HG03175 (cell line): ENCODE measurements around the gene SOX4.

Source experiments
- ATAC-seq: cut with Tn5 transposase; IDR thresholded peaks from one replicate; pipeline ENCODE4 v1.9.1; 2021; ENCODE audit warnings: mild to moderate bottlenecking, moderate library complexity; ENCODE audit not compliant: unreplicated experiment

Gene SOX4

GRCh38 chr6:21593927-21594415 is 420 bp downstream of the SOX4 start:
- peak; percentile 13 for ATAC-seq

GRCh38 chr6:21594416-21595281 is 1.1 kb downstream of the SOX4 start:
- peak; percentile 28 for ATAC-seq

GRCh38 chr6:21595285-21596144 is 2.0 kb downstream of the SOX4 start:
- ATAC-seq: peak; percentile 29

- ATAC-seq: no peak
These were observed 2.8 kb downstream of the SOX4 start for GRCh38 chr6:21596145-21596948.

GRCh38 chr6:21596949-21597682 is 3.6 kb downstream of the SOX4 start:
- ATAC-seq: no peak

GRCh38 chr6:21597801-21598673 is 4.5 kb downstream of the SOX4 start:
- ATAC-seq: no peak

GRCh38 chr6:21598674-21599023 is 5.1 kb downstream of the SOX4 start:
- no peak for ATAC-seq

GRCh38 chr6:21599051-21599696 is 5.6 kb downstream of the SOX4 start:
- no peak for ATAC-seq

- no peak for ATAC-seq
These were observed 7.9 kb downstream of the SOX4 start for GRCh38 chr6:21601339-21601923.

- no peak for ATAC-seq
These were observed 8.4 kb downstream of the SOX4 start for GRCh38 chr6:21601932-21602390.

GRCh38 chr6:21603082-21603952 is 9.8 kb downstream of the SOX4 start:
- no peak for ATAC-seq

- no peak for ATAC-seq
These were observed 10.5 kb downstream of the SOX4 start for GRCh38 chr6:21604081-21604480.

- ATAC-seq: no peak
These were observed 11.6 kb downstream of the SOX4 start for GRCh38 chr6:21605166-21605565.

- no peak for ATAC-seq
These were observed 15.1 kb downstream of the SOX4 start for GRCh38 chr6:21608601-21609000.

- no peak for ATAC-seq
These were observed 16.4 kb downstream of the SOX4 start for GRCh38 chr6:21609881-21610329.

- ATAC-seq: peak; percentile 66
These were observed 16.8 kb downstream of the SOX4 start for GRCh38 chr6:21610341-21610740.

- ATAC-seq: no peak
These were observed 17.9 kb downstream of the SOX4 start for GRCh38 chr6:21611485-21611884.
